ENCODE results near the gene FARP1. TPM values are rescaled to one million over a fixed set of nuclear protein-coding genes. Genes with fewer than 3 reads are reported as not detected.

FARP1 gene
- total RNA-seq, 1 donor from 2014 or later, result 110 TPM

DNA sequence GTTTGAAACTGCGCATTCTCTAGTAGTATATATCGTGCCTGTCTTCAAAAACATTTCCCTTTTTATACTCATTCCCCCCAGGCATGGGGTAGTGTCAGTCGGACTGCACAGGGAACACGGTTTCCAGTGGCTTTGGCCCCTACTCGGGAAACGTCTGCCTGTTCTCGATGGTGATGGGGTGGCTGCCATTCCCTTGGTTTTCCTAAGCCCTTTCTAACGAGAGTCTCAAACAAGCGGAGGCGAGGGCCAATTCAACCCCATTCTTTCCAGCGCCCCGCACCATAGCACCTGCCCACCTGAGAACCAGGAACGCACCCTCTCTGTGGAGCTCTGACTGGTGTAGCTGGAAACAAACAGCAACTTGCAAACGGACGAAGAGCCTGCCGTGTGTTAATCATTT is 306.4 kb downstream of the FARP1 start:
- no peak overlapping the region for H3K4me3 ChIP-seq
- no peaks in the 10 kb centered on the region for H3K27me3 ChIP-seq (ENCODE audit: low read depth)
- intact Hi-C loops (cut with DNase I), result loop anchor here (10.0 kb wide), 1 partner anchor 206 kb away; no protein-coding TSS in a partner anchor
- H3K27ac ChIP-seq, result no peak overlapping the region
- H3K36me3 ChIP-seq, result peaks cover 61% of the 10 kb centered on the region
- no peaks in the 10 kb centered on the region for H3K9me3 ChIP-seq
- TF ChIP-seq, protein P1, sequence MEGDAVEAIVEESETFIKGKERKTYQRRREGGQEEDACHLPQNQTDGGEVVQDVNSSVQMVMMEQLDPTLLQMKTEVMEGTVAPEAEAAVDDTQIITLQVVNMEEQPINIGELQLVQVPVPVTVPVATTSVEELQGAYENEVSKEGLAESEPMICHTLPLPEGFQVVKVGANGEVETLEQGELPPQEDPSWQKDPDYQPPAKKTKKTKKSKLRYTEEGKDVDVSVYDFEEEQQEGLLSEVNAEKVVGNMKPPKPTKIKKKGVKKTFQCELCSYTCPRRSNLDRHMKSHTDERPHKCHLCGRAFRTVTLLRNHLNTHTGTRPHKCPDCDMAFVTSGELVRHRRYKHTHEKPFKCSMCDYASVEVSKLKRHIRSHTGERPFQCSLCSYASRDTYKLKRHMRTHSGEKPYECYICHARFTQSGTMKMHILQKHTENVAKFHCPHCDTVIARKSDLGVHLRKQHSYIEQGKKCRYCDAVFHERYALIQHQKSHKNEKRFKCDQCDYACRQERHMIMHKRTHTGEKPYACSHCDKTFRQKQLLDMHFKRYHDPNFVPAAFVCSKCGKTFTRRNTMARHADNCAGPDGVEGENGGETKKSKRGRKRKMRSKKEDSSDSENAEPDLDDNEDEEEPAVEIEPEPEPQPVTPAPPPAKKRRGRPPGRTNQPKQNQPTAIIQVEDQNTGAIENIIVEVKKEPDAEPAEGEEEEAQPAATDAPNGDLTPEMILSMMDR (IDR thresholded peaks at IDR 0.05), result no peak
- DNase-seq, result no peak
- peaks cover 19% of the 10 kb centered on the region for H3K4me1 ChIP-seq
- no peak for ATAC-seq

DNA sequence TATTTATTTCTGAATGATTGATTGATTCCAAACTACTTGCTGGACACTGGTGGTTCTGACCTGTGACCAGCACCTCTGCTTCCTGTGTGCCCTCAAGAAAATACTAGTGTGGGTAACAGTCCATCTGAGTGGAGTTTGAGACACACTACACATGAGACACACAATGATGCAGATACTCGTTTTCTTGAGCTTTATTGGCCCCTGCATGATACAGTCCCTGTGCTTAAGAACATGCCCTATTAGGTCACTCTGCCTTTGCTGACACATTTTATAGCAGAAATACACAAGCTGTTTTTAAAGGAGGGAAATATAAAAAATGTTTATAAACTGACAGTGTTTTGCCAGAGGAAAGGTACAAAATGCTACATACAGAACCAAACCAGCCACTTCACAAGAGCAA is 307.1 kb downstream of the FARP1 start:
- intact Hi-C loops (cut with DNase I), result no loop called here
- H3K27me3 ChIP-seq (ENCODE audit: low read depth), result no peaks in the 10 kb centered on the region
- H3K4me1 ChIP-seq, result peaks cover 25% of the 10 kb centered on the region
- no peak for ATAC-seq
- DNase-seq, result no peak
- H3K9me3 ChIP-seq, result no peaks in the 10 kb centered on the region
- peaks cover 61% of the 10 kb centered on the region for H3K36me3 ChIP-seq
- H3K27ac ChIP-seq, result peak overlapping the region; percentile 4
- TF ChIP-seq, protein P1 (IDR thresholded peaks at IDR 0.05), result no peak
- H3K4me3 ChIP-seq, result no peak overlapping the region

DNA sequence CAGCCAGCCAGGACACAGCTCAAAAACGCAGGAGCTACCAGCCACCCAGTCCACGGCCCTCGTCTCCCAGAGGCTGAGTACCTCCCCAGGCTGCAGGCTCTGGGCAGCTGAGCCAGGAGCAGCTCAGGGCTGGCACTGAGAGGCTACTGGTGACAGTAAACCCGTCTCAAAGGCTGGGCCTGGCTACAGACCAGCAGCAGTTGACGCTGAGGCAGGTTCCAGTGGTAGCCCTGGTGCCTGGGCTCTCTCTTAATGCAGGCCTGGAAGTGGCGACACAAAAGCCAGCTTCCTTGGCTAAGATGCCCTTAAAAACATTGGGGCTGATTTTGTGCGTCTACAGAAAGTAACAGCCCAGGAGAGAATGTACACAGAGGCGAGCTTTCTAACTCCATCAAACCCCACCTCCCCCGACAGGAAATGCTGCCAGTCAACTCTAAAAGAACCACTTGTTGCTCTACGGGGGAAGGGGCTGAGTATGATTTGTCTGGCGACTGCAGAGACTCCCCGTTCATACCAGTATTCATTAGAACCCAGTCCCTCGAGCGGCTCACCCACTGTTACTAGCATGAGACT is 307.7 kb downstream of the FARP1 start:
- TF ChIP-seq, protein P1 (IDR thresholded peaks at IDR 0.05), result no peak
- peaks cover 61% of the 10 kb centered on the region for H3K36me3 ChIP-seq
- peak overlapping the region; percentile 4 for H3K27ac ChIP-seq
- H3K27me3 ChIP-seq (ENCODE audit: low read depth), result no peaks in the 10 kb centered on the region
- intact Hi-C loops (cut with DNase I), result no loop called here
- no peak overlapping the region for H3K4me3 ChIP-seq
- DNase-seq (no peak), ATAC-seq (no peak)
- peaks cover 23% of the 10 kb centered on the region for H3K4me1 ChIP-seq
- H3K9me3 ChIP-seq, result no peaks in the 10 kb centered on the region

DNA sequence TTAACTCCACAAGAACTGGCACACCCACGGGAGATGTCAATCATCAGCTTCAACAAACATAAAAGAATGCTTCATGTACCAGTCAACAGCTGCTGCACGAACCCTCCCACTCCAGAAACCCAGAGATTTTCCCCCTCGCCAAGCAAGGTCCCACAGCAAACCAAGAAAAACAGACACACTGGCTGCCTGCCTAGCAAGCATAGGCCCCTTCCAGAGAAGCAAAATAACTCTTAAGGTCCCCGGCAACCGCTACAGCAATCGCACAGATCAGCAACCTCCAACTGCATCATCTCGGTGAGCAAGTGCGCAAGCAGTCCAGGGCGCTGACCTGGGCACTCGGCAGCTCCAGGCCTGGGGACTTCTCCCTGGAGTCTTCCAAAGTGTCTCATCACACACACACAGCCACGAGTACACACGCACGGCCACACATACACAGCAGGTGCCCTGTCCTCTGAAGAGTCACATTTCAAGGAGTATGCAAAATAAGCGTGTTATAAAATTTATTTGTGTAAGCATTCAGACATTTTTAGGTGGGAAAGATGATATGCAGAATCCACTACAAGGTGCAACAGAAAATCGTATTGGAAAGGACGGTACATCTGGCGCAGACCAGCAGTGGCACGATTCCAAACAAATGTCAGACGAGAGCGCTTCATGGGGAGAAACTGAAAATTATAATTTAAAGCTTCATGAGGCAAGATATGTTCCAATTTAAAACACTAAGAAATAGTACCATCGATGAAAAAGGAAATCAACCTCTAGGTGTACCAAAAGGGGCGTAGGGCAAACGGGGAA is 309.0 kb downstream of the FARP1 start:
- ATAC-seq, result no peak
- no peak overlapping the region for H3K27ac ChIP-seq
- H3K27me3 ChIP-seq (ENCODE audit: low read depth), result no peaks in the 10 kb centered on the region
- H3K36me3 ChIP-seq, result peaks cover 65% of the 10 kb centered on the region
- no peaks in the 10 kb centered on the region for H3K9me3 ChIP-seq
- intact Hi-C loops (cut with DNase I), result no loop called here
- no peak for DNase-seq
- H3K4me1 ChIP-seq, result peaks cover 23% of the 10 kb centered on the region
- no peak overlapping the region for H3K4me3 ChIP-seq
- TF ChIP-seq, protein P1 (IDR thresholded peaks at IDR 0.05), result no peak

DNA sequence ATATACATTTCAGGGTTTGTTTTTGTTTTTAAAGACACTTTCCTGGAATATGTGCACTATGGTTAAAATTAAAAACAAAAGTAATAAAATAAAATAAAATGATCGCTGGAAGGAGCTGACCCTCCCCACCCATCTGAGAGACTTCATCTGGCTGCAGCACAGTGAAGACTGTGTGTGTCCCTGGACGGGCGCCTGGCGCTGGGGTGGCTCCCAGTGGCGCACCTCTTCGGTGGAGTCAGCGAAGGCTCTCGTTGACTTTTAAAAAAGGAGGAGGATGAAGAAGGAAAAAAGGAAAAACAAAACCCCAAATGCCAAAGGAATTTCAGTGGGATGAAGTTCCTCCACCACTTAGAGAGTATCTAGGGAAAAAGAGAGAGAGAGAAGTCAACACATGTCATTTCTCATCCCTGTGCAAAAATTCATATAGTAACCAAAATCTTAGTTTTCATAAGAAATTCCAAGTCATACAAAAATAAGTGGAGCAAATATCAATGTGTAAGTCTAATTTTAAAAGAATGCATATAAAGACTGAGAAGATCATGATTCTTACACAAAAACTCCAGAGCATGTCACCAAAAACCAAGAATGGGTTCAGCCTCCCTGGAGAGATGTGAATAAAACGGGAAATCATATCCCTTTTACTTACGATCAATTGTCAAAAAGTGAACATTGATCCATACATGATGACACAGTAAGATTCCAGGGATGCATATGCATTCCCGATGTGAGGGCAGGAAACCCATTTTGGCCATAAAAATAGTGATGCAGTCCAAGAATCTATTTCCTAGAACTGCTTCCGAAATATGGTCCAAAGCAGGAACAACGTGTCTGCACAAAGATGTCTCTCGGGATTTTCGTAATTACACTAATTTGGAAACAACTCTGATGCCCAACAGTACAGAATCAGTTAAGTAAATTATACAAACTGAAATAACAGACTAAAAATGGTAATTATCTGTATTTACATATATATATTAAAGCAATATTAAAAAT is 310.3 kb downstream of the FARP1 start:
- Histone ChIP-seq H3K27me3 (ENCODE audit: low read depth) (no peaks in the 10 kb centered on the region), H3K36me3 (peaks cover 64% of the 10 kb centered on the region), H3K4me1 (peaks cover 23% of the 10 kb centered on the region), H3K4me3 (no peak overlapping the region), H3K27ac (no peak overlapping the region), H3K9me3 (no peaks in the 10 kb centered on the region)
- DNase-seq, result no peak
- TF ChIP-seq, protein P1 (IDR thresholded peaks at IDR 0.05), result no peak
- ATAC-seq, result no peak
- intact Hi-C loops (cut with DNase I), result no loop called here

All from lower lobe of right lung (tissue), 2 donors.